Parathyroid adenoma (tissue), 2 donors: ENCODE measurements around the gene TNFRSF9.

Experiments
- H2AFZ ChIP-seq: fragments of 300-600 bp; sonication (generic); one replicate; pipeline ENCODE4 v1.7.0; 2017; ENCODE audit warnings: antibody characterized with exemption, mild to moderate bottlenecking
- H3K27ac ChIP-seq: fragments of 300-600 bp; sonication (generic); one replicate; pipeline ENCODE4 v1.7.0; 2017
- H3K27me3 ChIP-seq: fragments of 300-600 bp; sonication (generic); one replicate; pipeline ENCODE4 v1.7.0; 2017; ENCODE audit warnings: low read length; ENCODE audit not compliant: control insufficient read depth, insufficient read depth
- H3K36me3 ChIP-seq: fragments of 300-600 bp; sonication (generic); one replicate; pipeline ENCODE4 v1.7.0; 2017; ENCODE audit warnings: low read length; ENCODE audit not compliant: control insufficient read depth, insufficient read depth
- H3K4me1 ChIP-seq: fragments of 300-600 bp; sonication (generic); one replicate; pipeline ENCODE4 v1.7.0; 2017; ENCODE audit warnings: control low read depth
- H3K4me2 ChIP-seq: fragments of 300-600 bp; sonication (generic); one replicate; pipeline ENCODE4 v1.7.0; 2017; ENCODE audit warnings: low read length
- H3K4me3 ChIP-seq: fragments of 300-600 bp; sonication (generic); one replicate; pipeline ENCODE4 v1.7.0; 2017; ENCODE audit warnings: low read depth, low read length
- H3K79me2 ChIP-seq: fragments of 300-600 bp; sonication (generic); one replicate; pipeline ENCODE4 v1.7.0; 2017; ENCODE audit warnings: control low read depth
- H3K9ac ChIP-seq: fragments of 300-600 bp; sonication (generic); one replicate; pipeline ENCODE4 v1.7.0; 2017; ENCODE audit warnings: mild to moderate bottlenecking
- H3K9me3 ChIP-seq: fragments of 300-600 bp; sonication (generic); one replicate; pipeline ENCODE4 v1.7.0; 2017; ENCODE audit warnings: low read length; ENCODE audit not compliant: control insufficient read depth
- TF ChIP-seq, protein P1 (sequence below): fragments of 300-600 bp; sonication (generic); IDR thresholded peaks from one replicate; pipeline ENCODE4 v1.7.0; 2017; ENCODE audit warnings: antibody characterized with exemption, mild to moderate bottlenecking
- donor health status: primary hyperparathyroidism.

The TNFRSF9 gene

DNA sequence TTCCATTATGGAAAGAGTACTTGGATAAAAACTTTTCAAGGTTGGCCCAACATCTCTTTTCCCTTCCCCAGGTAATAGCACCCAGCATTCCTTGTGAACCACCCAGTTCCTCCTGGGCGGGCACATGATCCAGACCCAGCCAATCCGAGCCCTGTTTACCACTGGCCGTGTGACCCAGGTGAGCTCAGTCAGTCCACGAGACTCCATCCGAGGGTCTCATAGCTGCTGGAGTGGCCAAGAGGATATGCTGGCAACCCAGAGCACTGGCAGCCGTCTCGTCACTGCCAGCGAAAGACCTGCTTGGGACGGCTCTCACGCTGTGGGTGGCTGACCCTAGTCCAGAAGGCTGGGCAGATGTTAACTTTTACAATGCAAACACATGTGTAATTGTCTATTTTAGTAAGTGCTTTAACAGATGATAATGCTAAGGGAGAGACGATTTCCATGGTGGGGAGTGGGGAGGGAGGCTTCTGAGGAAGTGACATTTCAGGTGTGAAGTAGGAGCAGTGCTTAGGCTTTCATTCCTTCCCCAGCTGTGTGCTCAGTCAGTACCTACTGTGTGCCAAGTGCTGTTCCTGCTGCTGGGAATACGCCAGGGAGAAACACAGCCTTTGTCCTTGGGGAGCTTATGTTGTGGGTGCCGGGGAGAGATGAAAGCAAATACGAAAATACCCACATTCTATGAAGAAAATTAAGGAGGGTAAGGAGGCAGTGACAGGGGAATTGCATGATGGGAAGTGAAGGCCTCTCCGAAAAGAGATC is 45.4 kb upstream of the TNFRSF9 start:
- no peak overlapping the region for H3K4me2 ChIP-seq
- no peak overlapping the region for H3K9ac ChIP-seq
- no peaks in the 10 kb centered on the region for H3K27me3 ChIP-seq
- no peak overlapping the region for H3K4me3 ChIP-seq
- H2AFZ ChIP-seq, result no peak overlapping the region
- TF ChIP-seq, protein P1, sequence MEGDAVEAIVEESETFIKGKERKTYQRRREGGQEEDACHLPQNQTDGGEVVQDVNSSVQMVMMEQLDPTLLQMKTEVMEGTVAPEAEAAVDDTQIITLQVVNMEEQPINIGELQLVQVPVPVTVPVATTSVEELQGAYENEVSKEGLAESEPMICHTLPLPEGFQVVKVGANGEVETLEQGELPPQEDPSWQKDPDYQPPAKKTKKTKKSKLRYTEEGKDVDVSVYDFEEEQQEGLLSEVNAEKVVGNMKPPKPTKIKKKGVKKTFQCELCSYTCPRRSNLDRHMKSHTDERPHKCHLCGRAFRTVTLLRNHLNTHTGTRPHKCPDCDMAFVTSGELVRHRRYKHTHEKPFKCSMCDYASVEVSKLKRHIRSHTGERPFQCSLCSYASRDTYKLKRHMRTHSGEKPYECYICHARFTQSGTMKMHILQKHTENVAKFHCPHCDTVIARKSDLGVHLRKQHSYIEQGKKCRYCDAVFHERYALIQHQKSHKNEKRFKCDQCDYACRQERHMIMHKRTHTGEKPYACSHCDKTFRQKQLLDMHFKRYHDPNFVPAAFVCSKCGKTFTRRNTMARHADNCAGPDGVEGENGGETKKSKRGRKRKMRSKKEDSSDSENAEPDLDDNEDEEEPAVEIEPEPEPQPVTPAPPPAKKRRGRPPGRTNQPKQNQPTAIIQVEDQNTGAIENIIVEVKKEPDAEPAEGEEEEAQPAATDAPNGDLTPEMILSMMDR, result no peak
- no peak overlapping the region for H3K27ac ChIP-seq
- no peaks in the 10 kb centered on the region for H3K9me3 ChIP-seq
- H3K79me2 ChIP-seq, result peaks cover 8% of the 10 kb centered on the region
- peaks cover 2% of the 10 kb centered on the region for H3K4me1 ChIP-seq
- H3K36me3 ChIP-seq, result no peaks in the 10 kb centered on the region

DNA sequence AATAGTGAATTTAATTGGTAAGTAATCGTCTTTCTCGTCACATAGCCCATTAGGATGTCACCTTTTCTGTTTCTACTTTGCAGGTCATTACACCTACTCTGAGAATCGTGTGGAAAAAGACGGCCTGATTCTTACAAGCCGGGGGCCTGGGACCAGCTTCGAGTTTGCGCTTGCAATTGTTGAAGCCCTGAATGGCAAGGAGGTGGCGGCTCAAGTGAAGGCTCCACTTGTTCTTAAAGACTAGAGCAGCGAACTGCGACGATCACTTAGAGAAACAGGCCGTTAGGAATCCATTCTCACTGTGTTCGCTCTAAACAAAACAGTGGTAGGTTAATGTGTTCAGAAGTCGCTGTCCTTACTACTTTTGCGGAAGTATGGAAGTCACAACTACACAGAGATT is 44.2 kb upstream of the TNFRSF9 start:
- Histone ChIP-seq H3K79me2 (peaks cover 8% of the 10 kb centered on the region), H3K4me1 (peaks cover 2% of the 10 kb centered on the region), H3K27ac (no peak overlapping the region), H3K4me3 (no peak overlapping the region), H3K9ac (no peak overlapping the region), H3K36me3 (no peaks in the 10 kb centered on the region), H3K4me2 (no peak overlapping the region), H2AFZ (no peak overlapping the region), H3K9me3 (no peaks in the 10 kb centered on the region), H3K27me3 (no peaks in the 10 kb centered on the region)
- TF ChIP-seq, protein P1, result no peak

DNA sequence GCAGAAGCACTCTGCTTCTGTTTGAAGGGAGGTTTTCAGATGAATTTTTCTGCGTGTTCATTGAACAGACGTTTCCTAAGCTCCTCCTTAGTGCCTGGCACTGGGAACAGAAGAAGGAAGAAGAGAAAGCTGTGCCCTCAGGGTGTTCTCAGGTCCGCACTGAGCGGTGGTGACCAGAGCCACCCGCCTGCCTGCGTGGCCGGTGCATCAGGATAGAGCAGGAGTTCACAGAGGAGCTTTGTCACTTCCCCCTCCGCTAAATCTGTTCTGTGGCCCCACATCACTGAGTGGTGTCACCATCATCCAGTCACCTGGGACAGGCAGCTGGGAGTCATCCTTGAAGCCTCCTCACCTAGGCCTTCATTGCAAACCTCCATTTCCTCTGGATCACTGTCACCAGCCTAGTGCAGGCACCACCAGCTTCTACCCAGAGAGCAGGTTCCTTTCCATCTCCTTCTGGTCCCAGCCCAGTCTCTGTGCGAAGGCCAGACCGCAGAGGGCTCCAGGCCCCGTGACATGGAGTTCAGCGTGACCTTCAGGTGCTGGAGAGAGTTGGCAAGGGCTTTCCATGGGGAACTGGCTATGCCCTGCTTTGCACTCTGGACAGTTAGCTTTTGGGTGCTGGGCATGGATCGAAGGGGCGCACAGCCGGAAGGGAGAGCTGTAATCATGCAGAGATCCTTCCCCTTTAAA is 42.6 kb upstream of the TNFRSF9 start:
- Histone ChIP-seq H3K9ac (no peak overlapping the region), H3K27ac (no peak overlapping the region), H3K4me3 (no peak overlapping the region), H3K27me3 (no peaks in the 10 kb centered on the region), H3K4me2 (no peak overlapping the region), H2AFZ (no peak overlapping the region), H3K79me2 (peaks cover 11% of the 10 kb centered on the region), H3K4me1 (peaks cover 2% of the 10 kb centered on the region), H3K9me3 (no peaks in the 10 kb centered on the region), H3K36me3 (no peaks in the 10 kb centered on the region)
- TF ChIP-seq, protein P1, result no peak

GRCh38 chr1:7980984-7981383 is 40.3 kb upstream of the TNFRSF9 start:
- Histone ChIP-seq H3K4me1 (peaks cover 9% of the 10 kb centered on the region), H3K9me3 (no peaks in the 10 kb centered on the region), H3K79me2 (peaks cover 11% of the 10 kb centered on the region), H3K27ac (no peak overlapping the region), H2AFZ (no peak overlapping the region), H3K9ac (no peak overlapping the region), H3K4me2 (no peak overlapping the region), H3K36me3 (no peaks in the 10 kb centered on the region), H3K4me3 (no peak overlapping the region), H3K27me3 (no peaks in the 10 kb centered on the region)
- TF ChIP-seq, protein P1, result no peak
